Activated CD8-positive, alpha-beta memory T cell treated with anti-CD3 and anti-CD28 coated beads for 36 hours (primary cell): ENCODE results near the gene SERPIND1. TPM values are rescaled to one million over a fixed set of nuclear protein-coding genes. Genes with fewer than 3 reads are reported as not detected.

Source experiments
- CTCF ChIA-PET: fragments of 350-600 bp; sonication (Branson Sonifier 250); formaldehyde crosslinking; loops from one replicate; lab custom pipeline; 2021; ENCODE audit warnings: antibody characterized with exemption; lab: Charles Lee
- POLR2A ChIA-PET: fragments of 350-600 bp; sonication (Branson Sonifier 250); formaldehyde crosslinking; loops from one replicate; lab custom pipeline; 2021; ENCODE audit warnings: antibody characterized with exemption; lab: Charles Lee
- total RNA-seq, 2 experiments: library from RNA; stranded (reverse); gene quantifications; one replicate each; pipeline ENCODE4 v1.2.3, GENCODE V29; 2021

Gene SERPIND1
- total RNA-seq, 2 experiments from 2014 or later: not detected

- CTCF ChIA-PET: interaction anchor here (2.3 kb wide), 1 partner anchor 8 kb away, joined by 9 read pairs; no protein-coding TSS in a partner anchor
- POLR2A ChIA-PET: no interaction called here
Measured at GRCh38 chr22:20785415-20785814, 11.5 kb downstream of the SERPIND1 start.

- ChIA-PET POLR2A (no interaction called here), CTCF (no interaction called here)
Measured at GRCh38 chr22:20786048-20786447, 12.1 kb downstream of the SERPIND1 start.

GRCh38 chr22:20786536-20786979, 12.6 kb downstream of the SERPIND1 start:
- POLR2A ChIA-PET: no interaction called here
- CTCF ChIA-PET: no interaction called here

GRCh38 chr22:20787223-20787622, 13.3 kb downstream of the SERPIND1 start:
- POLR2A ChIA-PET: no interaction called here

GRCh38 chr22:20787746-20788626, 14.1 kb downstream of the SERPIND1 start:
- ChIA-PET POLR2A (no interaction called here), CTCF (interaction anchor here (0.9 kb wide), 1 partner anchor 11 kb away, joined by 3 read pairs; no protein-coding TSS in a partner anchor)

More at GRCh38 chr22:20787223-20787622, 13.3 kb downstream of the SERPIND1 start:
- CTCF ChIA-PET: interaction anchor here (0.9 kb wide), 1 partner anchor 11 kb away, joined by 3 read pairs; no protein-coding TSS in a partner anchor

GRCh38 chr22:20788627-20789344, 14.9 kb downstream of the SERPIND1 start:
- POLR2A ChIA-PET: no interaction called here
- CTCF ChIA-PET: no interaction called here

- CTCF ChIA-PET: interaction anchor here (1.5 kb wide), 1 partner anchor 8 kb away, joined by 9 read pairs; no protein-coding TSS in a partner anchor
- POLR2A ChIA-PET: no interaction called here
Measured at GRCh38 chr22:20792221-20792965, 18.5 kb downstream of the SERPIND1 start.

- ChIA-PET POLR2A (interaction anchor here (0.8 kb wide), 1 partner anchor 203 kb away, joined by 3 read pairs; no protein-coding TSS in a partner anchor), CTCF (interaction anchor here (1.5 kb wide), 1 partner anchor 9 kb away, joined by 9 read pairs; no protein-coding TSS in a partner anchor)
Measured at GRCh38 chr22:20792966-20793728, 19.2 kb downstream of the SERPIND1 start.

- ChIA-PET POLR2A (interaction anchor here (0.8 kb wide), 1 partner anchor 202 kb away, joined by 3 read pairs; no protein-coding TSS in a partner anchor), CTCF (interaction anchor here (1.5 kb wide), 1 partner anchor 10 kb away, joined by 9 read pairs; no protein-coding TSS in a partner anchor)
Measured at GRCh38 chr22:20793748-20794649, 20.1 kb downstream of the SERPIND1 start.

GRCh38 chr22:20794650-20795413, 20.9 kb downstream of the SERPIND1 start:
- POLR2A ChIA-PET: no interaction called here

GRCh38 chr22:20796731-20797130, 22.8 kb downstream of the SERPIND1 start:
- ChIA-PET POLR2A (no interaction called here), CTCF (interaction anchor here (0.6 kb wide), 1 partner anchor 18 kb away, joined by 3 read pairs; no protein-coding TSS in a partner anchor)

More at GRCh38 chr22:20794650-20795413, 20.9 kb downstream of the SERPIND1 start:
- CTCF ChIA-PET: no interaction called here

- CTCF ChIA-PET: interaction anchor here (1.0 kb wide), 1 partner anchor 11 kb away, joined by 3 read pairs; no protein-coding TSS in a partner anchor
- POLR2A ChIA-PET: no interaction called here
Measured at GRCh38 chr22:20798218-20798617, 24.3 kb downstream of the SERPIND1 start.

- ChIA-PET POLR2A (no interaction called here), CTCF (interaction anchor here (1.0 kb wide), 1 partner anchor 11 kb away, joined by 3 read pairs; no protein-coding TSS in a partner anchor)
Measured at GRCh38 chr22:20798974-20799373, 25.1 kb downstream of the SERPIND1 start.

- POLR2A ChIA-PET: no interaction called here
- CTCF ChIA-PET: no interaction called here
Measured at GRCh38 chr22:20799449-20799848, 25.5 kb downstream of the SERPIND1 start.

GRCh38 chr22:20802452-20802851, 28.5 kb downstream of the SERPIND1 start:
- ChIA-PET CTCF (no interaction called here), POLR2A (no interaction called here)

GRCh38 chr22:20802922-20803553, 29.1 kb downstream of the SERPIND1 start:
- ChIA-PET CTCF (no interaction called here), POLR2A (no interaction called here)
